NOMO-1 treated with DMSO at 0.1 percent for 48 hours (cell line): ENCODE results near the gene MARCHF5.

Experiments
- DNase-seq: peaks from one replicate; lab custom pipeline; 2025; ENCODE audit not compliant: unreplicated experiment; lab: John Stamatoyannopoulos, UW

Gene MARCHF5

GRCh38 chr10:92290837-92291615, at the start of gene MARCHF5, which contains the start of gene CPEB3:
Gene MARCHF5 (plus strand): TSS chr10:92291167. CDS start chr10:92291495, 328 bp downstream.
Gene CPEB3 (minus strand): TSS chr10:92291078. CDS start chr10:92240350, 50,728 bp downstream.
- peak; percentile 97 for DNase-seq

GRCh38 chr10:92241501-92241900, 49.5 kb upstream of the MARCHF5 start:
- no peak for DNase-seq

GRCh38 chr10:92242380-92242779, 48.6 kb upstream of the MARCHF5 start:
- no peak for DNase-seq

GRCh38 chr10:92242910-92243671, 47.9 kb upstream of the MARCHF5 start:
- peak; percentile 67 for DNase-seq

GRCh38 chr10:92244796-92245195, 46.2 kb upstream of the MARCHF5 start:
- DNase-seq, result no peak

- no peak for DNase-seq
Measured at GRCh38 chr10:92248566-92248965, 42.4 kb upstream of the MARCHF5 start.

GRCh38 chr10:92263396-92263795, 27.6 kb upstream of the MARCHF5 start:
- no peak for DNase-seq

GRCh38 chr10:92264249-92264648, 26.7 kb upstream of the MARCHF5 start:
- no peak for DNase-seq

GRCh38 chr10:92265687-92266258, 25.2 kb upstream of the MARCHF5 start:
- DNase-seq, result no peak

GRCh38 chr10:92267343-92267742, 23.6 kb upstream of the MARCHF5 start:
- DNase-seq, result no peak

- DNase-seq, result peak; percentile 81
Measured at GRCh38 chr10:92268748-92269147, 22.2 kb upstream of the MARCHF5 start.

- no peak for DNase-seq
Measured at GRCh38 chr10:92274071-92274470, 16.9 kb upstream of the MARCHF5 start.

GRCh38 chr10:92278996-92279696, 11.8 kb upstream of the MARCHF5 start:
- peak; percentile 24 for DNase-seq

- no peak for DNase-seq
Measured at GRCh38 chr10:92284112-92284704, 6.8 kb upstream of the MARCHF5 start.

- DNase-seq, result peak; percentile 21
Measured at GRCh38 chr10:92290076-92290836, 711 bp upstream of the MARCHF5 start.

- DNase-seq, result no peak
Measured at GRCh38 chr10:92291616-92291865, 574 bp downstream of the MARCHF5 start.

- peak; percentile 50 for DNase-seq
Measured at GRCh38 chr10:92291921-92292845, 1.2 kb downstream of the MARCHF5 start.

GRCh38 chr10:92298487-92298886, 7.5 kb downstream of the MARCHF5 start:
- no peak for DNase-seq

- no peak for DNase-seq
Measured at GRCh38 chr10:92303096-92303495, 12.1 kb downstream of the MARCHF5 start.
